ENCODE results near the gene RRP1.

The RRP1 gene, protein sequence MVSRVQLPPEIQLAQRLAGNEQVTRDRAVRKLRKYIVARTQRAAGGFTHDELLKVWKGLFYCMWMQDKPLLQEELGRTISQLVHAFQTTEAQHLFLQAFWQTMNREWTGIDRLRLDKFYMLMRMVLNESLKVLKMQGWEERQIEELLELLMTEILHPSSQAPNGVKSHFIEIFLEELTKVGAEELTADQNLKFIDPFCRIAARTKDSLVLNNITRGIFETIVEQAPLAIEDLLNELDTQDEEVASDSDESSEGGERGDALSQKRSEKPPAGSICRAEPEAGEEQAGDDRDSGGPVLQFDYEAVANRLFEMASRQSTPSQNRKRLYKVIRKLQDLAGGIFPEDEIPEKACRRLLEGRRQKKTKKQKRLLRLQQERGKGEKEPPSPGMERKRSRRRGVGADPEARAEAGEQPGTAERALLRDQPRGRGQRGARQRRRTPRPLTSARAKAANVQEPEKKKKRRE

DNA sequence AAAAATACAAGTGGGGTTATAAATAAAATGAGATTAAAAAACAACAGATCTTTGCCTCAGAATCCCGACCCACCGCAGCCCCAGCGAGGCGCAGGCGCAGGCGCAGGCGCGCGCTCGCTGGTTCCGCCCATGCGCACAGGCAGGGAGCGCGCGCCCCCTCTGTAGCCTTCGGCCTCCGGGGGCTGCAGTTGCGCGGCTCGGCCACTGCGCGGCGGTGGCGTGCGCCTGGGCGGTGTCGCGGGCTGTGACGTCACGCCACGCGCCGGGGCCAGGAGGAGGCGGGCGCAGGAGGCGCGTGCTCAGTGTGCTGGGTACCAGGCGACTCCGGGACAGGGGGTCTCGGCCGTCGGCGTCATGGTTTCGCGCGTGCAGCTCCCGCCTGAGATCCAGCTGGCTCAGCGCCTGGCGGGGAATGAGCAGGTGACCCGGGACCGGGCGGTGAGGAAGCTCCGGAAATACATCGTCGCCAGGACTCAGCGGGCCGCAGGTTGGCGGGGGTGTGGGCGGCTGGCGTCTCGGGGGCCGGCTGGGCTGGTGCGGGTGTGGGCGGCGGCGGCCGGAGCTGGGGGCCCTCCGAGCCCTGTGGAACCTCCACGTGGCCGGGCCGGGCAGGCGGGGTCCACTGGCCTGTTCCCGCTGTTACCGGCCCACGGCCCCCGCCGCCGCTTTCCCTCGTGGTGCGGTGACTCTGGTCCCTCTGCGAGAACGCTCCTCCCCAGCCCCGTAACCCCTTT is at the start of gene RRP1:
TSS of gene RRP1 (plus strand) at position 302 of the 734 bp plus-strand sequence. CDS start at position 355, 53 bp downstream.
- DNase-seq, result peak; percentile 85

DNA sequence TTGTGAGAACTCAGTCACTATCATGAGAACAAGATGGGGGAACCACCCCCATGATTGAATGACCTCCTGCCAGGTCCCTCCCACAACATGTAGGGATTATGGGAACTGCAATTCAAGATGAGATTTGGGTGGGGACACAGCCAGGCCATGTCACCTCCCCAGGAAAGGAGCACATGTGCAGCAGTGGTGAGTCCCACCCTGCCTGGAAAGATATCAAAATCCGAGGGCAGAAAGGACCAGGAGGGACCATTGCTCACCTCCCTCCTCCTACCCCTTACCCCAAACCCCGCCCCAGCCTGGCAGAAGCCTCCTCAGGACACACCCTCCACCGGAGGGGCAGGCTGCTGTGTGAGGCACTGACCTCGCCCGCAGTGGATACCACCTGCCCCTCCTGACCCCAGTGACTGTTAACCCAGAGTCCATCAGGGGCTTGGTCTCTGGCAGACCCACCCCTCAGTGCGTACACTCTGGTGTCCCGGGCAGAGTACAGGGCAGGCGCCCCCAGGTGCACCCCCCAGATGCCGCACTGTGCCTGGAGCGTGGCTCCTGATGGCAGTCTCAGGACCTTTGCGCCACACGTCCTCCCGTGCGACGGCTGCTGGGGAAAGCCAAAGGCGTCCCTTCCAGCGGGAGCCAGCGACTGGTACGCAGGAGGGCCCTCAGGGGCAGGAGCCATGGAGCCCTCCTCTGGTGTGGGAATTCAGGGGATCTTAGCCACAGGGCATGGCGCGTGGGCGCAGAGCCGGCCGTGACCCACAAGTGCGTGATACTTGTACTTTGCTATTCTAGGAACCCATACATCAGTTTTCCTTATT is 49.5 kb upstream of the RRP1 start:
- peak; percentile 42 for DNase-seq

DNA sequence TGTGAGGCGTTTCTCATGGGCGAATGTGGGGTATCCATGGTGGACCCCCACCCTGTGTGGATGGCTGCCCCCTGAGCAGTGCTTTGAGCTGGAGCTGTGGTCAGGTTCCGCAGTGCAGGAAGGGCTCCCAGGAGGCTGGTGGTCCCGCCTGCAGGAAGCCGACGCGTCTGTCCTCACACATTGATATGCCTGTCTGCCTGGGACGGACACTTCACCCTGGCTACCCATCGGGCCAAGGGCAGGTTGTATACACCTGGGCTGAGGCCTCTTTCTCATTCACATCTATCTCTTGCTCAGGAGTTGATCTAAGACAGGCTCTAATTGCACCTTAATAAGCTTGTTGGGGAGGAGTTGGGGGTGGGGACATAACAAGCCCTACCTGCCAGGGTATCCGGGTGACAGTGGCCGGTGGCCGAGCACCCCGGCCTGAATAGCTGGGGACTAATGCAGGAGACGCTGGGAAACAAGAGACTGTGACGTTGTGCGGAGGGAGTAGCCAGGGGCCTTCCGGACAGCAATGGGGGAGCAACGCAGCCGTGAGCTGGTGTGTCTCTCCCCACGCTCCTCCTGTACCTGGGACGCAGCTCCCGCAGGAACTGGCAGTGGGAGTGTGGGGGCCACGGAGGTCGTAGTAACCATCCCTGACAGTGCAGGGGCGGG is 48.8 kb upstream of the RRP1 start:
- no peak for DNase-seq

DNA sequence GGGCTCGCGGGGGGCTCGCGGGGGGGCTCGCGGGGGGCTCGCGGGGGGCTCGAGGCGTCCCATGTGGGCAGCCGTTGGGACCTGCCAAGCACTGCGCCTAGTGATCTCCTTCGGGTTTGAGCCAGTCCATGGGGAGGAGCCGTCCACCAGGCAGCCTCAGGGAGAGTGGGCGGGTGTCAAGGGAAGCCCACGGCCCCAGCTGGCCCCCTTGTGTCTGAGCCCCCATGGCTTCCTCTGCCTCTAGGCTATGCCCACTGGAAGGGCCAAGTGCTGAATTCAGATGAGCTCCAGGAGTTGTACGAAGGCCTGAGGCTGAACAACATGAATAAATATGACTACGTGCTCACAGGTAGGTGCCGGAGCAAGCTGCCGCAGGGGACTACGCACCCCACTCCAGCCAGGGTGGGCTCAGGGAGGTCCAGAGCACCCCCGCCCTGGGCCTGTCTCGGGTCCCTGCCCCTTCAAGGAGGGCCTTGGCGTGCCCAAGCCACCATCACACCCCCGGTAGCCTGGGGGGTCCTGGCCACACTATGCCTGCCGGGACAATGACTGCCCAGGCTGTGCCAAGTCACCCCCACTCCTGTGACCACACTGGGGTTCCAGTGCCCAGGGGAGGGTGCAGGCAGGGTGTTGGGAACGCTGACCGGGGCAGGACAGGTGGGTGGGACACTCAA is 47.8 kb upstream of the RRP1 start:
- DNase-seq, result no peak

DNA sequence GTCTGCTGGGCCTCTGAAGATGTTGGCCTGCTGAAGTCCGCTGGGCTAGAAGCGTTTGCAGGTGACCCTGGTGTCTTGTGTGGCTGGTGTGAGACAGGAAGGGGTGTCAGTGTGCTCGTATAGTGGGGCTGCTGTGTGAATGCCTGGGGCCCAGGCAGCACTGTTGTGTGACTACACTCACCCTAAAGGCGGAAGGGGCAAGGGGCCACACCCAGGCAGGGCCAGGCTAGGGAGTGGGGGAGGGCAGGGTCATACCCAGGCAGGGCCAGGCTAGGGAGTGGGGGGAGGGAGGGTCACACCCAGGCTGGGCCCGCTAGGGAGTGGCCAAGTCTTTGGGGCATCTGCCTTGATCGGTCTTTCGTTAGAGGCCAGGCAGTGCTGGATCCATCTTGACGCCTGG is 45.4 kb upstream of the RRP1 start:
- no peak for DNase-seq

DNA sequence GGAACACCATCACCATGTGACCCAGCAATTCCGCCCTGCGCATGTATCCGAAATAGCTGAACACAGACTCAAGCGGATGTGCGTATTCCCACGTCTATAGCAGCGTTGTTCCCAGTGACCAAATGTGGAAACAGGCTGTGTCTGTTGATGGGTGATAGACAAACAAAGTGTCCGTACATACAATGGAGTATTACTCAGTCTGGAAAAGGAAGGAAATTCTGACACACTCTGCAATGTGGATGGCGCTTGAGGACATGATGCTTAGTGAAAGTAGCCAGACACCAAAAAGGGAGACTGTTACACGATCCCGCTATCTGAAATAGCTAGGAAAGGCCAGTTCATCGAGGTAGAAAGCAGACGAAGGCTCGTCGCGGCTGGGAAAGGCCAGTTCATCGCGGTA is 44.7 kb upstream of the RRP1 start:
- no peak for DNase-seq

DNA sequence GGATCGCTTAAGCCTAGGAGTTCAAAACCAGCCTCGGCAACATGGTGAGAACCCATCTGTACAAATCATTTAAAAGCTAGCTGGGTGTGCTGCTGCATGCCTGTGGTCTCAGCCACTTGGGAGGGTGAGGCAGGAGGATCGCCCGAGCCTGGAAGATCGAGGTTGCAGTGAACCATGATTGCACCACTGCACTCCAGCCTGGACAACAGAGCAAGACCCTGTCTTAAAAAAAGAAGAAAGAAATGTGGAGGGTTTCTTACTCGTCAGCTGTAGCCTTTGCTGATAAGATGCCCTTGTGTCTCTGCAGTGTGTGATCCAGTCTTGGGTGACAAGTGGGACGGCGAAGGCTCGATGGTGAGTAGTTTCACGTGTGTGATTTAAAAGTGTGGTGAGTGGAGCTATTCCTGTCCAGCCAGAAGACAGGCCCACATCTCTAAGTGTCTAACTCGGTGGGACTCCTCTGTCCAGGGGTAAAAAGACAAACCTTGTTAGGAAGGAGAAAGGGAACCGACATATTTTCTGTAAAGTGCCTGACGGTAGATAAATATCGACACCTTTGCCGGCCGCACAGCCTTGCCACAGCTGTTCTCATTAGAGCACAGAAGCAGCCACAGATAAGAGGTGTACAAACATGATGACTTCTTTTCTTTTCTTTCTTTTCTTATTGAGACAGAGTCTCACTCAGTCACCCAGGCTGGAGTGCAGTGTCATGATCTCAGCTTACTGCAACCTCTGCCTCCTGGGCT is 43.4 kb upstream of the RRP1 start:
- no peak for DNase-seq

DNA sequence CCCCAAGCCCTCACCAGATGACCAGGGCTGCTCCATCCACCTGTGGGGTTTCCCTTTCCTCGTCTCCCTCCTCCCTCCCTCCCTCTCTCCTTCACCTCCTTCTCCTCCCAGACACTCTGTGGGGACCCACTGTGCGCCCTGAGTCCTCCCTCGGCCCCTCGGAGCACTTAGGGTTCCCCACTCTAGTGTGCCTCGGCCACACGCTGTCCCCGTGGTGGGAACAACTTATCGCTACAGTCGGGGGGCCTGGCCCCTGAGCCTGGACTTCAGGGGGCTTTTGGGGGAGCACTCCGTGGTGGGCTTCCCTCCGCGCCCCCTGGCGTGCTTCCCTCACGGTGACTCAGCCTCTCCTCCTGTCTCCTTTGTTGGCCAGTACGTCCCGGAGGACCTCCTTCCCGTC is 40.8 kb upstream of the RRP1 start:
- DNase-seq, result no peak

DNA sequence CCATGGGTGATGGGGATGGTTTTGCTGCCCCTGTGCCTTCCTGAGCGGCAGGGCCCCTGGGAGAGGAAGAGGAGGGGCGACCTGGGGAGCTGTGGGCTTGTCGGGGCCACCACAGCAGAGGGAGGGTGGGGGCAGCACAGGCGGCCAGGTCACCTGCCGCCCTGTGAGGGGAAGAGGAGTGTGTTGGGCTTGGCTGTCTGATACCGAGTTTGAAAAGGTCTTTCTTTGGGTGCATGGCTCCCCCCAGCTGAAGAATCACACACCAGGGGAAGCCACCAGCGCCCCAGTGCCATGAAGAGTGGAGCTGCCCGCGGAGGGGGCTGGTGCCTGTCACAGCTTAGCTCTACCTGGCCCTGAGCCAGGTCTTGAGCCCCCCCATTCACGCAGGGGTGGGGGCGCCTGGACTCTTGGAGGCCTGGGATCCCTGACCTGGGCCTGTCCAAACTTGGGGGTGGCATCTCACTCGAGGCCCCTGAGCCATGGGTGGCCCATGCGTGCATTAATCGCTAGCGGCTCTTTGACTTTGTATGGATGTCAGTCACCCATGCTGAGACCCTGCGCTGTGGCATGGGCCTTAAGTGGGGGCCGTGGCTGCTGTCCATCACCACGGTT is 39.6 kb upstream of the RRP1 start:
- no peak for DNase-seq

DNA sequence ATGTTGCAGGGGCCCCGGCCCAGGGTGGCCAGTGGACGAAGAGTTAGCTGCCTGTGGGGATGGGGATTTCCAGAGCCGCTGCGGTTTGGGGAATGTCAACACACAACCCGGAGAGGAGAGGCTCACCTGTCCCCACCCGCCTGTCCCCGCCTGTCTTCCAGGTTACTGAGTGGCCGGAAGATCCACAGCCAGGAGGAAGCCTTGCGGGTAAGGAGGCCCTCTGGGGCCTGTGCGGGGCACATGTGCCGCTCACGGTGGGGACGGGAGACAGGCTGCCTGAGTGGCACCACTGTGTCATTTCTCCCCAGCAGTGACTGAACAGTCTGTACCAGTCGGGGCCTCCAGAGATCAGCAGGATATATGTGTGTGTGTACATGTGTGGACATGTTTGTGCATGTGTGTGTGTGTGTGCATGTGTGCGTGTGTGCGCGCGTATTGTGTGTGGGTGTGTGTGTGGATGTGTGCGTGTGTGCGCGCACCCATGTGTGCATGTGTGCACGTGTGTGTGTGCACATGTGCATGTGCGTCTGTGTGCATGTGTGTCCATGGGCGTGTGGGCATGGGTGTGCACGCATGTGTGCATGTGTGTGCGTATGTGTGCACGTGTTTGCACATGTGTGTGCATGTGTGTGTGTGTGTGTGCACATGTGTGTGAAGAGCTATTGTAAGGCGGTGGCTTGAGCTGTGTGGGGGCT is 38.9 kb upstream of the RRP1 start:
- DNase-seq, result no peak

DNA sequence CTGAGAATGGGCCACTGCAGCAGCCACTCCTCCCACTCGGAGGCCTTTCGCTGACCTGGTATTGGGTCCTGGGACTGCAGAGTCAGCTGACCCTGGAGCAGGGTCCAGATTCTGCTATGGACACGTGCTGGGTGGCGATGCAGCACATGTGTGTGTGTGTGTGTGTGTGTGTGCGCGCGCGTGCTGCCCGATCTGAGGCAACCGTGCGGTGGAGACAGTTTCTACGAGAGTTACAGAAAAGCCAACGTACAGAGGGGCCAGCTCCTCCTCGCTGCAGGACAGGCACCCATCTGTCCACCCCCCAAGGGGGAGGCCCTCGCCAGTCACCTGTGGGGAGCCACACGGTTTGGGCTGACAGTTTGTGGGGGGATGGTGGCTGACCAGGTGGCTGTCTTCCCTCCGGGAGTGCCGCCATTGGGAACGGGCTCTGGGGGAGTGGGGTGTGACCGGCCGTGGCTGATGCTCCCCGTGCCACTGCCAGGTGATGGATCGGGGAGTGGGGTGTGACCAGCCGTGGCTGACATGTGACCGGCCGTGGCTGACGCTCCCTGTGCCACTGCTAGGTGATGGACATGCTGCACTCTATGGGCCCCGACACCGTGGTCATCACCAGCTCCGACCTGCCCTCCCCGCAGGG is 37.3 kb upstream of the RRP1 start:
- DNase-seq, result no peak

DNA sequence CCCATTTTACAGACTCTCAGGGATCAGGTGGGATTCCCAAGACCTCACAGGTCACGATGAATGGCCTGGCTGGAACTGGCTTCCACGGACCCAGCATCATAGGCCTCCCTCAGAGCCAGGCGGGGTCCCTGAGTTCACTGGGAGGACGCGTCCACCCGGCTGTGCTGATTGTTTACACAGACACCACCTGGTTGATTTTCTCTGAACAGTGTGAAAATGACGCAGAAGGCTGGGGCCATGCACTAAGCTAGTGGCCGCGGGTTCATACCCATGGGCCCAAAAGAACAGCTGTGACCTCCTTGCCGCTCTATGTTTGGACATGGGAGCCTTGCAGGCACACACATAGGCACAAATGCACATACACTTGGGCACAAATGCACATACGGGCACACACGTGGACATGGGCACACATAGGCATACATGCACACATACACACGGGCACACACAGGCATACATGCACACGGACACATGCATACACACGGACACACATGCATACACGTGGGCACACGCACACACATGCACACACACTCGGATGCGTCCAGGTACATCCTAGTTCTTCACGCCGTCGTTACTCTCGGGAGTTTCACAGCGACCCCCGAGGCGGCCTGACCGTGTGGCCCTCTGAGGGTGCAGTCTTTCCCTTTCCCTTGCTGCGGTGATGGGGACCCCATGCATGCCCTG is 36.5 kb upstream of the RRP1 start:
- DNase-seq, result no peak

DNA sequence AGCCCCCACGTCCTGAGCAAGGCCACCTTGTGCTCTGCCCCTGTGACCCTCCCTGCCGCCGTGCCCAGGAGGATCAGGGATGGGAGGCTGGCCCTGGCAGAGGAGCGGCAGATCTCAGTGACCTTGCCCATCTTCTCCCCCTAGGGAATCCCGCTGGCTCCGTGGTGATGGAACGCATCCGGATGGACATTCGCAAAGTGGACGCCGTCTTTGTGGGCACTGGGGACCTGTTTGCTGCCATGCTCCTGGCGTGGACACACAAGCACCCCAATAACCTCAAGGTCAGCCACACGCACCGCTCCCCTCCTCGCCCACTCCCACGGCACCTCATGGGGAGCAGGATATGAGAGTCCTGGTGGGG is 36.0 kb upstream of the RRP1 start:
- no peak for DNase-seq

DNA sequence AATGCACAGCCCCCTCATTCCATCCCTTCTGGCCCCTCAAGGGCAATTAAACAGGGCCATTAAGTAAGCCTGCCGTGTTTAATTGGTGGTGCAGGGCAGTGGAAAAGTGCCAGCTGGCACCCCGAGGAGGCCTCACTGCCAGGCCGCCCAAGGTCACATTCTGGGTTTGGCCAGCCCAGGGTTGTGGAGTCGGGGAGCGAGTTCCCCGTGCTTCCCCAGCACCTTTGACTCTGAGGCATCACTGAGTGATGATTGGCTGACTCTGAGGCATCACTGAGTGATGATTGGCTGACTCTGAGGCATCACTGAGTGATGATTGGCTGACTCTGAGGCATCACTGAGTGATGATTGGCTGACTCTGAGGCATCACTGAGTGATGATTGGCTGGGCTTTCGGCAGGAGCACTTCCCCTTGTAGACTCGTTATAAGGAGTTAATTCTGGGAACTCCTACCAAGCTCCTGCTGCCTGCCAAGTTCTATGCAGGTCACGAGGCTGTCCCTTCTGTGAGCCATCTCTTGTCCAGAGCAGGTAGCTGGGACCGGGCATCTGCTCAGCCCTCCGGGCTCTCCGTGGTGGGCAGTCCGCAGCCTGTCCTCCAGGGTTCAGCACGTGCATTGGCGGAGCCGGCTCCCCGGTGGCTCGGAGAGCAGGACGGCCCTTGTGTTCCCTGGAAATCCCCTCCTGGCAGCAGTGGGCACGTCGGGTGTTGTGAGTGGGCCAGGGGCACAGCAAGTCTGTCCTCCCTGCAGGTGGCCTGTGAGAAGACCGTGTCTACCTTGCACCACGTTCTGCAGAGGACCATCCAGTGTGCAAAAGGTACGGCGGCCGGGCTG is 34.2 kb upstream of the RRP1 start:
- DNase-seq, result peak; percentile 35

DNA sequence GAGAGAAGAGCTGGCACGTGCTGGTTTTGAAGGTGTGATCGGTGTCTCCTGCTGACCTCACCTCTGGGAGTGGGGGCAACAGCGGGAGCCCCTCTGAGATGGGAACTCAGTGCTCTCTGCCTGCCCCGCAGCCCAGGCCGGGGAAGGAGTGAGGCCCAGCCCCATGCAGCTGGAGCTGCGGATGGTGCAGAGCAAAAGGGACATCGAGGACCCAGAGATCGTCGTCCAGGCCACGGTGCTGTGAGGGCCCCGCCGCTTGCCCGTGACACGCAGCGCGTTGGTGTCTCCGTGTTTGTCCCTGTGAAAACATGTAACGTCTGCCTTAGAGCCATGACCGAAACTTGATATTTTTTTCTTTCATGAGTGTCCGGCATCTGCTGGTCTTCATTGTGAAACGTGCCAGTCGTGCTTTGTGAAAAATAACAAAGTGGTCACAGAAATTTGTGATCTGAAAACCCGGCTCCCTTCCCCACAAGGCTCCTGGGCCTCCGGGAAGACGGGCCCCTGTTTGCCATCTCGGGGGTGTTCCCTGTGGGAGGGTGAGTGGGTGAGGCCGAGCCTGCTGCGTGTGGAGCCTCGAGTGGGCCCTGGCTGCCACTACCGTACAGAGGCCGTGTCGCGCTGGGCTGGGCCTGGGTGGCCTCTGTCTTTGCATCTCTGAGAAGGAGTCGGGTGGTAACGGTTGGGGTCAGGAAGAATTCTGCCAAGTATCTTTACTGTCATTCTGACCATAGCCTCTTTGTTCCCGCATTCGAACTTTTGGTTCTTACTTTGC is 33.4 kb upstream of the RRP1 start:
- no peak for DNase-seq

DNA sequence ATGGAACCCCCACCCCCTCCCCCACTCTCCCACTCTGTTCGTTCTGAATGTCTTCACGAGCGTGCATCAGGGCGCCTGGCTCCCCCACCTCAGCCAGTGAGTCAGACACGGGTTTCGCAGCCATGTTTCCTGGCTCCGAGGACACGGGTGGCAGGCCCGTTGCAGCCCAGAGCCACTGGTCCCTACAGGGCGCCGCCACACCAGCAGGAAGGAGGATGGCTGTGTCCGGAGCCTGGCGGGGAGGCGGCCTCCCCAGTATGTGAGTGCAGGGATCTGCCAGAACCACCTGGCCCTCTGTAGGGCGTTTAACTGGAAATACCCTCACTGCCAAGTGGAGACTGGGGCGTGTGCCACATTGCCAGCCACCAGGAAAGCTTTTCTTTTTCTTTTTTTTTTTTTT is 31.8 kb upstream of the RRP1 start:
- DNase-seq, result no peak

DNA sequence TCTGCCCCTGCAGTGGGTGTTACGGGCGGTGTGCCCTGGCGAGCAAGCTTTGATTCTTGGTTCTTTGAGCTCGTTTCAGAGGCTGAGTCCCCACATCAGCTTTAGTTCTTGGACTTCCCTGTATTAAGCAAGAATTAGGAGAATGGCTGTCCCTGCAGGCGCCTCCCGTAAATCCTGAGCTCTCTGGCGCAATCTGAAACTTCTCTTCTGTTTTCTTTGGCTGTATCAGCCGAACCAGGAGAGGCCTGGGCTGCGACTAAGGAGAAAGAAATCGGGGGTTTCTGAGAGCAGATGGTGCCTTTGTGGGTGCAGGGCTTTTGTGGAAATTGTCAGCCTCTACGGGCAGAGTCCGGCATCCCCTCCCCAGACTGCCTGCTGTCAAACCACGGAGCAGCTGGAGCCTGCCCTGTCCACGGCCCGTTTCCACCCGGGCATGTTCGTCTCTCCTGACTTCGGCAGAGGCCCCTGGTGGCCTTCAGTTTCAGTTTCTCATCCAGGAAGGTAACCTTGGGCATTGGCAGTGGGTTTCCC is 31.2 kb upstream of the RRP1 start:
- peak; percentile 87 for DNase-seq
